T-helper 9 cell (primary cell): ENCODE measurements around the gene VWA7.

Experiments
- DNase-seq: peaks from one replicate; pipeline ENCODE4 v3.0.0-alpha.2; 2020

Gene VWA7

DNA sequence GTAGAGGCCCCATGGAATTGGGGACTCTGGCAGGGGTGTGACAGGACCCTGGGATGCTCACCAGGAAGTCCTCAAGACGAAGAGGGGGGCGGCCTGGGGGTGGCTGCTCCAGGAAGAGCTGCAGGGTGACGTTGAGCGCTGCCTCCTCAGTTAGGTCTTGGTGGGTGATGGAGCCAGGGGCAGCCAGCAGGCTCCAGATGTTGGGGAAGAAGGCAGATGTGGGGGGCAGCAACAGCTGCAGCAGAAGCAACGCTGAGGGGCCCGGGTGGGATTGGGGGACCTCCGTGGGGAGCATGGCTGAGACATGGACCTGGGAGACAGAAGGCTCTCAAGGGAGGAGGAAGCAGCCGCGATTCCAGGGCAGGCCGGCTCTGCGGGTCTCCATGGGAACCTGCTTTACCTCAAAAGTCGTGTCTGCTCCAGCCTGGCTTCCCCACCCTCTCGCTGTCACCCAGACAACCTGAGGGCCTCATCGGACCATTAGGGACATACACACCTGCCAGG, 591 bp downstream of the VWA7 start:
- no peak for DNase-seq

DNA sequence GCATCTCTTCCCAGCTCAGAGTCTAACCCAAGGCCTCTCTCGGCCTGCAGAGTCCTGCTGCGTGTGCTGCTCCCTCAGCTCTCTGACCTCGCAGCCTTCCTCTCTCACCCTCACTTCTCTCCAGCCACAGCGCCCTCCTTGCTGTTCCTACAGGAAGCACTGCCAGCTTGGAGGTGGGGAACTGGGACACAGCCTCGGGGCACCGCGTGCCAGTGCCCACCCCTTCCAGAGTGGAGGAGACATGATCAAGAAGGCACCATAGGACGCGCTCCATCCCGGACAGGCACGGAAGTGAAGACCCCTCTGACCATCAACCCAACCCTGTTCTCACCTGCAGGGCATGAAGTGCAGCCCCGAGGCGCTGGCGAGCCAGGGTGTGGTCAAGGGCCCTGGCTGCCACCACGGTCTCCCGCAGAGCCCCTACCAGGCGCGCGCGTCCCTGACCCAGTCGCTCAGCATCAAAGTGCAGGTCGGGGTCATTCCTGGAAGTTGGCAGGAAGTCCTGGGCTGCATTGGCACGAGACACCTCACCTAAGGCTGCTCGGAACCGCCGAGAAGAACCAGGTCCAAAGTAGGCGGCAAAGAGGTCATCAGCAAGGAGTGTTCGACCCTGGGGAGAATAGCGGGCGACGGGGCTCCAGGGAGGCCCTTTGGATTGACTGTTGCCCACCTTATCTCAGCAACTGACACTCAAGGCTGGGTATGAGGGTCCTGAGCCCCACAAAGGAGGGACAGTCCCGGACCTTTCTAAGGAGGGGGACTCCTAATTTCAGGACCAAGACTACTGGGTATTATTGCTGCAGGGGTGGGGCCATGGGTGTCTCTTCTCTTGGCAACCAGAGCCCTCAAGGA, 1.3 kb downstream of the VWA7 start:
- DNase-seq = no peak

DNA sequence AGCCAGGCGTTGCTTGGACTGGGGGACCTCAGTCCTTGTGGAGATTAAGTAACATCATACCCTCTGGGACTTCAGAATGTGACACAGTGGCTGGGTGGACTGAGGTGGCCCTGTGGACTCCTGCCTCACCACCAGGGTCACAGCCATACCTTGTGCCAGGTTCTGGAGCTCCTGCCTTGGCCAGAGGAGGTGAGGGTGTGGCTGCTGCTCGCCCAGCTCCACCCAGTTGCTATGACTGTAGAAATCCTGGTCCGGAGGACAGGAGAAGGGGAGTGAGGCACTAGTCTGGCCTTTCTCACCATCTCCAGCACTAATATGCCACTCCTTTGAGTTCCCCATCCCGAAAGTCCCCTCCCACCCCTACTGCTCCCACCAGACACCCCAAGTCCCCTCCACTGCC, 1.9 kb downstream of the VWA7 start:
- DNase-seq = no peak

DNA sequence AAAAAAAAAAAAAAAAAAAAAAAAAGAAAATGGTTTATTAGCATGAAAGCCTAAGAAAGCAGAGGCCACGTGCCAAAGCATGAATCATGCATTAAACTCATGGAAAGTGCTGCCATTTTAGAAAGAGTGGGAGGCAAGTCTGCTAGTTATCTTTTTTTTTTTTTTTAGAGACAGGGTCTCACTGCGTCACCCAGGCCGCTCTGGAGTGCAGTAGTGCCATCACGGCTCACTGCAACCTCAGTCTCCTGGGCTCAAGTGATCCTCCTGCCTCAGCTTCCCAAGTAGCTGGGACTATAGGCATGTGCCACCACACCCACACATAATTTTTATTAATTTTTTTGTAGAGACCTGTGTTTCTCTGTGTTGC, 5.2 kb downstream of the VWA7 start:
- DNase-seq = no peak

DNA sequence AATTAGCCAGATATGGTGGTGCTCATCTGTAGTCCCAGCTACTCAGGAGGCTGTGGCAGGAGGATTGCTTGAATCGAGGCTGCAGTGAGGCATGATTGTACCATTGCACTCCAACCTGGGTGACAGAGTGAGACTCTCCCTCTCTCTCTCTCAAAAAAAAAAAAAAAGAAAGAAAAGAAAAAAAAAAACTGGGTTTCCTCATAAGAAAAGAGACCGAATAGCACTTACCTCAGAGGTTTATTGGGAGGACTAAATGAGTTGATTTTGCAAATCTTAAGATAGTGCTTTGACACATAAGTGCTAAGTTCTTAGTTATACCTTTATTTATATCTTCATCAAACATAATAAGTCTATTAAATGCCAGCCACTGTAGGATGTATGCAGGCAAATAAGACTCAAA, 6.3 kb downstream of the VWA7 start:
- DNase-seq = no peak

DNA sequence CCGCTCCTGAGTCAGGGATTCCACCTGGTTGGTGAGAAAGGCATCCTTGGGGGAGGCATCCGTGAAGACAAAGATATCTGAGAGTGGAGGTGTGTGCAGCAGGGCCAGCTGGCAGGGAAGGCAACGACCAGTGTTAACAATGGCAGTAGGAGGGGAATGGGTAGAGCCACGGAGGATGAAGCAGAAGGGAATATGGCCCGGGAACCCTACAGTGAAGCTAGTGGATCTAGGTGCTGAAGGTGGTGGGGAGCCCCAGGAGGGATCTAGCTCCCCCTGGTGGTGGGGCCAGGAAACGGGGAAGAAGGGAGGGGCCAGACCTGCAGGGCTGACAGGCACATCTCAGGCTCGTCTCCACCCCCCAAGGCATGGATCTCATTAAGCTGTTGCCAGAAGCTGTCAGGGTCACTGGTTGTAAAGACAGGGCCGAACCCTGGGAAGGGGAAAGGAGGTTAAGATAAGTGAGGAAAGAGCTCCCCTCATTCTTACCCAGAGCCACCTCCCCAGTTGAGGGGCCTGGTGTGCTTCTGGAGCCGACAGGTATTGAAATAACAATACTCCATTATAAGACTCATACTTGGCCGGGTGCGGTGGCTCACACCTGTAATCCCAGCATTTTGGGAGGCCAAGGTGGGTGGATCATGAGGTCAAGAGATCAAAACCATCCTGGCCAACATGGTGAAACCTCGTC, 7.3 kb downstream of the VWA7 start:
- peak; percentile 77 for DNase-seq

DNA sequence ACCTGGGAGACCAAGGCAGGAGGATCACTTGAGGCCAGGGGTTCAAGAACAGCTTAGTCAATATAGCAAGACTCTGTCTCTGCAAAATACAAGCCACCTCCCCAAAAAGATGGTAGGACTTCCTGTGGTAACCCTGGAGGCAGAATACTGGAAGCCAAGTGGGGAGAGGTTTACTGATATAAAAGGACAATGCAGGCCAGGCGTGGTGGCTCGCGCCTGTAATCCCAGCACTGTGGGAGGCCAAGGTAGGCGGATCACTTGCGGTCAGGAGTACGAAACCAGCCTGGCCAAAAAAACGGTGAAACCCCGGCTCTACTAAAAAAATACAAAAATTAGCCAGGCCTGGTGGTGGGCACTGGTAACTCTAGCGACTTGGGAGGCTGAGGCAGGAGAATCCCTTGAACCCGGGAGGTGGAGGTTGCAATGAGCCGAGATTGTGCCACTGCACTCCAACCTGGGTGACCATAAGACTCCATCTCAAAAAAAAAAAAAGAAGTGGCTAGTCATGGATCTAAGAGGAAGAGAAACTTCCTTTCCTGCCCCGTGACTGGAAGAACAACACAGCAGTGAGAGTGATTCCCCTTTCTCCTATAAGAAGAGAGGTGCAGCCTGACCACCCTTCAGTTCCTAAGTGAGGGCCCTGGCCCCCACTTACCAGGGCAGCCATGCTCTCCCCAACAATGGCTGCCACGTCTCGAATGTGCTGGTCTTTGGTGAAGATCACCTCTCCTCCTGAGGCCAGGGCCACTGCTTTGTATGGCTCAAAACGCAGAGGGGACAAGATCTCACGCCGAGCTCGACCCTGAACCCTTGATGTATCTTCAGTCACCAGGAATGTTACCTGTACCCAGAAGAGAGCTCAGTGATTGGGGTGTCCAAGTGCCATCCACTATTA, 8.5 kb downstream of the VWA7 start:
- DNase-seq = no peak

DNA sequence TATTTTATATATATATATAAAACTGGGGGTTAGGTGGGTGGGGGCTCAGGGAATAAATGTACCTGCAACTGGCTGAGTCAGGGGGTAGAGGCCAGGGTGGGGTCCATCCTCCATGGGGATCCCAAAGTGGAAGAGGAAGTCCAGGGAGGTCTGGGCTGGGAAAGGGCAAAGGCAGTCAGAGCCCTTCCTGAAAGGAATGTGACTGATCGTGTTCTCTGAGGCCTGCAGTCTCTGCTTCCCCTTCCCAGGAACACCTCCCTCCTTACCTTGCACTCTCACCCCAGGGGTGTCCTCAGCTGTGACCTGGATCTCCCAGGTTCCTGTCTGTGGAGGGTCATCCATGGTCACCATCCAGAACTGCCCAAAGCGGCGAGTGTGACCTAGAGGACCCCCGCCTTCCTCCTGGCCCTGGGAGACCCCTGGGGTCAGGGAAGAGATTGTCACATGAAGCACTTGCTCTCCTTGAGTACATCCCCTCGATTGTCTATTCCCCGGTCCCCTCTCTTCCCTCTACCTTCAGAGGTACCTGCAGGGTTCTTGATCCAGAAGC, 10.0 kb downstream of the VWA7 start:
- no peak for DNase-seq

DNA sequence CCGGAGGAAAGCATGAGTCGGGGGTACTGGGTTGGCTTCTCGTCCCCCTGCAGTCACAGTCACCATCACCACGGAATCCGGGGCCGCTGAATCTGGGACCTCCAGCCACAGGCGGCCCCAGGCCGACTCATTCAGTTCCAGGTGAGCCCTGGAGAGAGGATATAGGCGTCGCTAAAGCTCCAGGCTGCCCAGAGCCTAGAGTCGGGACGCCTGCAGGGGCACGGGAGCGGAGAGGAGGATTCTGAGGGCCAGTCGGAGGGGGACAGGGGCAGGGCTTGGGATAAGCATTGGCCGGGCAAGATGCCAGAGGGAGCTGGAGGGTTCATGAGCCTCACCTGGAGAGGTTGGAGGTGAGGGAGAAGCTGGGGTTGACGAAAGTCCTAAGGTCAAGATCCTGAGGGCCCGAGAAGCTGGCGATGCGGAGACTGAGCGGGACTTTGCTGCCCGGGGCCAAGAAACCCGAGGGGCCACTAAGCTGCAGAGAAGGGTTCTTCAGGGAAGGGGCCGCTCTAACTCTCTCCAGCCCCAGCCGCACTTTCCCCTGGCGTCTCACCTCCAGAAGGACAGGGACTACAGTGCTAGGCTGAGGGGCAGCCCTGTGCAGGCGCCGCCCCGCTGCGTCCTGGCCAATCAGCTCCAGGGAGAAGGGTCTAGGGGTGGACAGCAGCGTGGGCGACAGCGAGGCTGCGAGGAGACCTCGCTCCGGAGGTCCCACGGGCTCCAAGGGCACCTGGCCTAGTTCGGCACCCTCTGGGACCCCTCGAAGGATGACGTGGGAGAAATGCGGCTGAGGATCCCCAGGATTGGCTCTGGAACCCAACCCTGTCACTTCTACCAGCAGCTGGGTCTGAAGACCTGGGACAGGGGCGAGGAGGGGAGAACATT, 11.0 kb downstream of the VWA7 start:
- no peak for DNase-seq

DNA sequence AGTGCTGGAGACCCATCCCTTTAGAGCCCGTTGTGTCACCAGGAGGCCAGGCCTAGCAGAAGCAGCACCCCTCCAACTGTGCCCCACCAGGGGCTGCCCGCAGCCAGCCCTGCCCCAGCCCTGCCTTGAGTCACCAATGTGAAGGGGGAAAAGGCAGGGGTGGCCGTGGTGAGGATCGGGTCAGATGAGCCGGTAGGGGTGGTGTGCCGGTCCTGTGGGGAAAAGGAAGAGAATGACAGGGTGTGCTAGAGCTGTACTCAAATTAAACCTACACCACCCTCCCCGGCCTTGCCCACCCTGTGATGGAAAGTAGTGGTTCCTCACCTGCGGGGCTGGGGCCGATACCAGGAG, 11.6 kb downstream of the VWA7 start:
- DNase-seq = no peak

DNA sequence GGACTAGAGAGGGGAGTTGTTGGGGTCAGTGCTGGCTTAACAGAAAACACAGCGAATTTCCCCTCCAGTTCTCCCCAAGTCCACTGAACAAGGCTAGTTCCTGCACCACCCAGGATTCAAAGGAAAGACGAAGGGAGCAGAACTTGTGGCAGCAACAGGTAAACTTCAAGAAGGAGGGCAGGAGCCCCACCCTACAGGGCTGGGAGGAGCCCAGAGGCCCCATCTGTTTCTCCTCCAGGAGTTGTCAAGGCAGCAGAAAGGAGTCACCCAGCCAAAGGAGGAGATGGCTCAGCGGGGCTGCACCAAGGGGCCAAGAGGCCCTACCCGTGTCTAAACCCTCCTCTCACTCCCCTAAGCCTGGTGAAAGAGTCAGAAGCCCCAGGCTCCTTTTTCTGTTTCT, 12.9 kb downstream of the VWA7 start:
- no peak for DNase-seq

DNA sequence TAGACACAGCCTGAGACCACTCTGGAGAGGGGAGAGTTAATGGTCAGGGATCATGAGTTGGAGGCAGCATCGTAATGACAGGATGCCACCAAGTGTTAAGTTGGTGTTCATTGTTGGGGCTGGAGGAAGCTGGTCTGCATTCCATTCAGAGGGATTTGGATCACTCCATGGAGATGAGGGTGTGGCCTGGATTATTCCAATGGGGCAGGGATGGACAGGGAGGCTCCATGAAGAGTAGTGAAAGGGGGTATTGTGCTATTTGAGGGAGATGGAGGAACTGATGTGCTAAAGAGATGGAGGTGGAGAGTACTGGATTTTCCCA, 13.5 kb downstream of the VWA7 start:
- no peak for DNase-seq

DNA sequence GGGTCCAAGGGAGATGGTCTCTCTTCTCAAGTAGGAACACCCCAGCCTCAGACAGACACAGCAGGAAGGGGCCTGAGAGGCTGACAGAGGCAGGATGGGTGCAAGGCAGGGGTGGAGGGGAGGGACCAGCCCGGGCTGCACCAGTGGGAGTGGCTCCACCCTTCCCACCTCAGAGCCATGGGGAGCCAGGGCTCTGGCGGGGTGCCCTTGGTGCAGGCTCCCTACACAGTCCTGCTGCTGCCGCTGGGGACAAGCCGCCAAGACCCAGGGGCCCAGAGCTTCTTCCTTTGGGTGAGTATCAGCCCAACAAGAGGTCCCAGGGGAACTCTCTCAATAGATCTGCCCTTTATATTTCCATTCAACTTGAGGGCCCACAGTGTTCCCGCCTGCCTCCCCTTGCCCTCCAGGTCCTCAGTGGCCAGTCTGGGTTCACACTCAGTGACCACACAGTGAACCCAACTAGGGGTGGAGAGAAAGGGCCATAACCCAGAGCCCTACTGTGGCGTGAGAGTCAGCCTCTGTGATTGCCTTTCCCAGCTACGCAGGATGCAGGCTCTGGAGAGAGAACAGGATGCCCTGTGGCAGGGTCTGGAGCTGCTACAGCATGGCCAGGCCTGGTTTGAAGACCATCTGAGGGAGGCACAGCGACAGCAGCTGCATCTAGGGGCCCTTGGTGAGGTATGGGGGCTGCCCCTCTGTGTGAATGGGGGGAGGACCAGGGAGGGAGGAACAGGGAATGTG, 14.1 kb downstream of the VWA7 start:
- DNase-seq = no peak

DNA sequence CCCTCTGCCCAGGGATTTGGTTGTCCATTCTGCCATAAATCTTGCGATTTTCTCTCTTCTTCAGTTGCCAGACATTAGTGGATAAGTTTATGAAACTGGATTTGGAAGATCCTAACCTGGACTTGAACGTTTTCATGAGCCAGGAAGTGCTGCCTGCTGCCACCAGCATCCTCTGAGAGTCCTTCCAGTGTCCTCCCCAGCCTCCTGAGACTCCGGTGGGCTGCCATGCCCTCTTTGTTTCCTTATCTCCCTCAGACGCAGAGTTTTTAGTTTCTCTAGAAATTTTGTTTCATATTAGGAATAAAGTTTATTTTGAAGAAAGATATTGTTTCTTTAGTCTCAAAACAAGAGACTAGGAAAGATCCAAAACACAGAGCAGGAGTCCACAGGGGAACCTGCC, 14.8 kb downstream of the VWA7 start, which contains the start of gene SAPCD1:
SAPCD1 (plus strand) TSS at position 301 of the 400 bp plus-strand sequence. CDS start 399 bp downstream, outside the sequence.
- no peak for DNase-seq

DNA sequence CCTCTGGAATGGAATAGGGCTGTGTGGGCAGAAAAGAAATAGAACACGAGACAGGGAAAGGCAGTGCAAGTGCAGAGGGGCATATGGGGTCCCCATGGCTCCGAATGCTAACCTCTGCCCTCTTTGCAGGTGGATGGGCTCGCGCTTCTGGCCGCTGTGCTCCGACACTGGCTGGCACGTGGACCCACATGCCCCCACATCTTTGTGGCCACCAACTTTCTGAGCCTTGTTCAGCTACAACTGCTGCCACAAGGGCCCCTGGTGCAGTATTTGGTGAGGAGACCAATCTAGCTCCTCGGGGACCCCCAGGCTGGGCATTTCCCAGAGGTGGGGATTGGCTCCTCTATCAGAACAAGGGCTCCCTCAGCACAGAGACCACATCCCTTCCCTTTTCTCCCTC, 15.8 kb downstream of the VWA7 start:
- DNase-seq = no peak

DNA sequence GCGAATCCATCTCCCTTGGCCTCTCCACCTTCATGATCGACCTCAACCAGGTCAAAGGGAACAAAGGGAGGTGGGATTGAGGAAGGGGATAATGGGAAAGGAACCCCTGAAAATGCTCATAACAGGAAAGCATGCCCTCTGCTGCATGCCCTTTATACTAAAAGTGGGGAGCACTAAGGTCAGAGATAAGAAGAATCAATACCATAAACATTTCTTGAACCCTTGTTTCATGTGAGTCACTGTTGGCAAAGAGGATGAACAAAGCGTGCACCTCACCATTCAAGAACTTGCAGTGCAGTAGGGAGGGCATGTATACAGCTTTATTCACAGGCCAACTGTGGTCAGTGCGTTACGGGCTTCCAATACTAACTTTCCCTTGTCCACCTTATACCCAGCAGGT, 16.3 kb downstream of the VWA7 start:
- DNase-seq = no peak

DNA sequence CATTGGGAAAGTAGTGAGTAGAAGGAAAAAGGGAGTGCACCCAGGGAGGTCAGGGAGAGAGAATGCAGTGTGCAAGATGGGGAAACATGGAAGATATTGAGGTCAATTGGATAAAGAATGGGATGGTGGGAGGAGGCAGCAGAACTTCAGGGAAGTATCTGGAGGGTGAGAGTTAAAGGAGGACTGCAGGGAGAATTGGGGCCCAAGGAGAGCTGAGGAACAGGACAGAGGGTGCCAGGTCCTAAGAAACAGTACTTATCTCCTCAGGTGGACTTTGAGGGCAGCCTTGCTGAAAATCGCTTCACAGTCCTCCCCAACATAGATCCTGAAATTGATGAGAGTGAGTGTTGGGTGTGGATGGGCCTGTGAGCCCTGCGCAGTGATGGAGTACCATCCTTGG, 18.8 kb downstream of the VWA7 start:
- DNase-seq = no peak

DNA sequence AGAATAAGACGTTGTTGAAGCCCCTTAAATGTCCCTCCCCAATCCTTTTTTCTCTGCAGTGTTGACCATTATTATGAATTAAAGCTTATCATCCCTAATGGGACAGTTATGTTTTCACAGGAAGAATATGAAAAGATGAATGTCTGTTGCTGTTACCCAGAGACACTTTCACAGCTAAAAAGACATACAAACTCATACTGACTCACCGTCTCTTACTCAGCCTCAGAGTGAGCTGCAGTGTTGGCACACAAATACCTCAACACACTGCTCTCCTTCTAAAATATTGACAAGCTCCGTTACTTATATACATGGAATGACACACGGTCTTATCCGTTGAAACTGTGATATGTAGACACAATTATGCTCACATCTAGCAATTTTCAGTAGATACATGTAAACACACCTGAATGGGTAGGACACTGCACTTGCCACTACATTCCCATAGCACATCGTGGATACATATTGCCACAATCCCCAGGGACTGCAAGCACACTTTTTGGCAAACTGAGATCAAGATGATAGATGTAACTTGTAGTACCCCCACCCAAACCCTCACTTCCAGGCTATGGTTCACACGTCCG, 24.3 kb downstream of the VWA7 start:
- DNase-seq = no peak

DNA sequence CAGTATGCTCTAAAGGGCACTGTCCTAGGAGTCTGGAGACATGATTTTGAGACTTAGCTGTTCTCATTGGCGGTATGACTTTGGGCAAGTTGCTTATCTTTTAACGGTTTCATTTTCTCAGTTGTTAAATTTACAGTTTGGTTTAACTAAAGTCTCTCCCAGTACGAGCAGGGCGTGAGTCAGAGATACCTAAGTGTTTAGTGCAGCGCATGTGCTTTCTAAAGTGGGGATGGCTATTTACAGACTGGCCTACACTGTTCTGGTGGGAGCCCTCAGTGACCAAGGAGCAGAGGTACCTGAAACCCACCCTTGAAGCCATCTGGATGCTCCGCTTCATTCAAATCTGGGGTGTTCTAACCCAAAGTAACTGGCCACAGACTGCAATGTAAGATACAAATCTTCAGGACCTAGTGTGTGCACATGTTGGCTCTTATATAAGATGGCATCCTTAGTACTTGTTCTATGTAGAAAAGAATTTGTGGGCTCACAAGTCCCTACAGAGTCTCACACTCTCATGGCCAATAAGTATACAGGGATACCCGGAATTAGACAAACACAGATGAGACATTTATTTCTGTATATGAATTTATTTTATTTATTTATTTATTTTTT, 26.6 kb downstream of the VWA7 start:
- DNase-seq = no peak

DNA sequence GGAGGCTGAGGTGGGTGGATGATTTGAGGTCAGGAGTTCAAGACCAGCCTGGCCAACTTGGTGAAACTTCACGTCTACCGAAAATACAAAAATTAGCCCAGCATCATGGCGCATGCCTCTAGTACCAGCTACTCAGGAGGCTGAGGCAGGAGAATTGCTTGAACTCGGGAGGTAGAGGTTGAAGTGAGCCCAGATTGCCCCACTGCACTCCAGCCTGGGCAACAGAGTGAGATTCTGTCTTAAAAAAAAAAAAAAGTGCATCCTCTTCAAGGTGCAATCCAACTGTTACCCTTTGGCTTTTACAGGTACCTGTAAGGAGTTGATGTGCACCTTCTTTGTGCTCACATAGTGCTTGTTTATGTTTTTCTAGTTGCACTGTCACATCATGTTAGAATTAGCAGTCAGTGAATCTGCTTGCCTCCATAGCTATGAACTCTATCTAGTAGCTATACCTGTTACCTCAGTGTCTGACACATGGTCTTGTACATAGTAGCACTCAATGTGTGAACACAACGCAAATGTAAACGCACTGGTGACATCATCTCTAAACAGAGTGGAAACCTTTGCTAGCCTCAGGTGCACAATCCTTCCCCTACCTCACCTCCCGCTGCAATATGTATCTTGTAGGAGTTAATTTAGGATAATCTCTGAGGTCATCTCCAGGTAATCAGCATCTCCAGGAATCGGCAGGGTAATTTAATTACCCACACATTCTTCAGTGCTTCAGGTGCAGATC, 27.7 kb downstream of the VWA7 start:
- DNase-seq = no peak
